Right lobe of liver (tissue), 6 donors: ENCODE measurements around the gene MRPL14. TPM values are rescaled to one million over a fixed set of nuclear protein-coding genes. Genes with fewer than 3 reads are reported as not detected.

ENCODE experiments used
- ATAC-seq, 4 donors: fragments of 200-7000 bp; cut with Tn5 transposase; one replicate each; pipeline ENCODE4 v1.9.1; 2020; ENCODE audit warnings: mild to moderate bottlenecking in 4 of 4, moderate library complexity in 4 of 4
- DNase-seq, 3 donors: peaks; one replicate each; pipeline ENCODE4 v3.0.0-alpha.2; 2020
- H3K27ac ChIP-seq, 3 donors: fragments of 200-600 bp; one replicate each; pipeline ENCODE4 v1.8.0; 2022
- H3K27me3 ChIP-seq, 2 donors: fragments of 200-600 bp; one replicate each; pipeline ENCODE4 v1.8.0; 2022
- H3K36me3 ChIP-seq, 4 donors: fragments of 200-600 bp; sonication (generic) in 1 of 4; one replicate each; pipeline versions ENCODE4 v1.5.1 to v1.8.0; 2017 to 2022; ENCODE audit warnings: control low read depth in 1 of 4
- H3K4me1 ChIP-seq, 4 donors: fragments of 200-600 bp; sonication (generic) in 1 of 4; one replicate each; pipeline versions ENCODE4 v1.5.1 to v1.8.0; 2017 to 2022; ENCODE audit warnings: control low read depth in 1 of 4
- H3K4me3 ChIP-seq, 3 donors: fragments of 200-600 bp; one replicate each; pipeline ENCODE4 v1.8.0; 2022
- H3K9me3 ChIP-seq, 4 donors: fragments of 200-600 bp; sonication (generic) in 1 of 4; one replicate each; pipeline versions ENCODE4 v1.5.1 to v1.8.0; 2017 to 2022; ENCODE audit warnings: control low read depth in 1 of 4
- POLR2A ChIP-seq: fragments of 450-650 bp; IDR thresholded peaks from one replicate; pipeline ENCODE4 v1.6.1; 2017; ENCODE audit warnings: antibody characterized with exemption, mild to moderate bottlenecking
- WGBS: methylation state at CpG from one replicate; pipeline ENCODE4 v1.1.6; 2018; ENCODE audit warnings: low coverage, low lambda C conversion rate; ENCODE audit not compliant: insufficient coverage; ENCODE audit errors: missing lambda C conversion rate; 5-methylcytosine and 5-hydroxymethylcytosine counted together
- intact Hi-C, 2 donors: fragments of 100-400 bp; cut with DNase I; formaldehyde crosslinking; loops; one replicate each; pipeline versions ENCODE4 v1.11.2 to v1.14.1; 2022
- total RNA-seq, 6 experiments: library from RNA; depleted of rRNA in 2 of 6; stranded (reverse); fragments of >200 nt in 2 of 6; fragmentation: NEBNext Ultra II Directional in 3 of 6; extraction: Animal tissue kit (Norgen Biotek cat#: 25700) in 3 of 6; gene quantifications; one replicate each; pipeline versions ENCODE4 v1.1.0 to v1.2.4, GENCODE V29; 2016 to 2023
- TF ChIP-seq, protein P1 (sequence below), 4 donors: fragments of 200-600 bp in 3 of 4; fragments of 450-650 bp in 1 of 4; IDR thresholded peaks; one replicate each; pipeline versions ENCODE4 v1.5.1 to v1.8.0; 2016 to 2022; ENCODE audit warnings: antibody characterized with exemption in 4 of 4, mild to moderate bottlenecking in 2 of 4
- donor health status: DM: no; HTN: yes; CAD: no.
- donor health status: DM: no; HTN: no; CAD: no.
- donor health status: DM: no; HTN: no; CAD: no.
- donor health status: DM: no; HTN: yes; CAD: no.
- donor health status: DM: no; HTN: yes; CAD: no.

MRPL14 gene
- total RNA-seq, 6 experiments from 2014 or later: 26.5 to 70.0 (median 35.4) TPM

DNA sequence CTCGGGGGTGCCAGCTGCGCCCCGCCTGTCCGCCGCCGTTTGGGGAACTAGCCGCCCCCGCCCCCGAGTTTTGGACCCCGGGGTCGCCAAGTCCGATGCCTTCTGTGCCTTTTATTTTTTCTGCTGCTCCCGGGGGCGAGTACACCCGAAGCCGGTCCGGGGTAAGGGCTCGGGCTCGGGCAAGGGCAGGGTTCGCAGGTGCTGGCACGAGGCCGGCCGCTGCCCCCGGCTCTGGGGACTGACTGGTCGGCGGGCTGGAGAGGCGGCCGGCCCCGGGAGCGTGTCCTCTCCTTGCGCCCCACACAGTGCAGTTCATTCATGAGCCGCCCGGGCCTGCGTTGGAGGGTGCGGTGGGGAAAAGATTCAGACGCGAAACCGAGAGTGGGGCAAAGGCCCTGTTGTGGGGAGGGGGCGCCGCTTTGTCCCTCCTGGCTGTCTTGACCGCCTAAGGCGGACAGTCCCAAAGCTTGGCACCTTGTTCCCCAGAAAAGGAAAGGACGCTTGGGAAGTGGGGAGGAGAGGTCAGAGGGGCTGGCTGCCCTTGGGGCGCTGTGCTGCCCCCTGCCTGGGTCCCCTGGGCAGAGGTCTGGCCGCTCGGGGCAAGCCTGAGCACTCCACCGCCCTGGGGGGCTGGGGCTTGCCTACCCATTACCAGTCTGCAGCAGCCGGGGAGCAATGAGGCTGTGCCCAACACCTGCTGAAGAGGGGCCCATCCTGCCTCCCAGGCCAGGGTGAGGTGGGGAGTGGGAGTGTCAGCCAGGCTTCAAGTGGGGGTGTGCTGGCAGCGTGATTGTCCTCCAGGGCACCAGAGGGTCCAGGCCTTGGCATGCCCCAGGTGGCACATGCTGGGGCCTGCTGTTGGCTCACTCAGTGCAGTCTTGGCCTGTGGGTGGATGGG, 1.0 kb upstream of the MRPL14 start:
- TF ChIP-seq POLR2A: no peak
- TF ChIP-seq, protein P1, sequence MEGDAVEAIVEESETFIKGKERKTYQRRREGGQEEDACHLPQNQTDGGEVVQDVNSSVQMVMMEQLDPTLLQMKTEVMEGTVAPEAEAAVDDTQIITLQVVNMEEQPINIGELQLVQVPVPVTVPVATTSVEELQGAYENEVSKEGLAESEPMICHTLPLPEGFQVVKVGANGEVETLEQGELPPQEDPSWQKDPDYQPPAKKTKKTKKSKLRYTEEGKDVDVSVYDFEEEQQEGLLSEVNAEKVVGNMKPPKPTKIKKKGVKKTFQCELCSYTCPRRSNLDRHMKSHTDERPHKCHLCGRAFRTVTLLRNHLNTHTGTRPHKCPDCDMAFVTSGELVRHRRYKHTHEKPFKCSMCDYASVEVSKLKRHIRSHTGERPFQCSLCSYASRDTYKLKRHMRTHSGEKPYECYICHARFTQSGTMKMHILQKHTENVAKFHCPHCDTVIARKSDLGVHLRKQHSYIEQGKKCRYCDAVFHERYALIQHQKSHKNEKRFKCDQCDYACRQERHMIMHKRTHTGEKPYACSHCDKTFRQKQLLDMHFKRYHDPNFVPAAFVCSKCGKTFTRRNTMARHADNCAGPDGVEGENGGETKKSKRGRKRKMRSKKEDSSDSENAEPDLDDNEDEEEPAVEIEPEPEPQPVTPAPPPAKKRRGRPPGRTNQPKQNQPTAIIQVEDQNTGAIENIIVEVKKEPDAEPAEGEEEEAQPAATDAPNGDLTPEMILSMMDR (IDR thresholded peaks at IDR 0.05): peak in 1 of 4 donors; percentile 15

DNA sequence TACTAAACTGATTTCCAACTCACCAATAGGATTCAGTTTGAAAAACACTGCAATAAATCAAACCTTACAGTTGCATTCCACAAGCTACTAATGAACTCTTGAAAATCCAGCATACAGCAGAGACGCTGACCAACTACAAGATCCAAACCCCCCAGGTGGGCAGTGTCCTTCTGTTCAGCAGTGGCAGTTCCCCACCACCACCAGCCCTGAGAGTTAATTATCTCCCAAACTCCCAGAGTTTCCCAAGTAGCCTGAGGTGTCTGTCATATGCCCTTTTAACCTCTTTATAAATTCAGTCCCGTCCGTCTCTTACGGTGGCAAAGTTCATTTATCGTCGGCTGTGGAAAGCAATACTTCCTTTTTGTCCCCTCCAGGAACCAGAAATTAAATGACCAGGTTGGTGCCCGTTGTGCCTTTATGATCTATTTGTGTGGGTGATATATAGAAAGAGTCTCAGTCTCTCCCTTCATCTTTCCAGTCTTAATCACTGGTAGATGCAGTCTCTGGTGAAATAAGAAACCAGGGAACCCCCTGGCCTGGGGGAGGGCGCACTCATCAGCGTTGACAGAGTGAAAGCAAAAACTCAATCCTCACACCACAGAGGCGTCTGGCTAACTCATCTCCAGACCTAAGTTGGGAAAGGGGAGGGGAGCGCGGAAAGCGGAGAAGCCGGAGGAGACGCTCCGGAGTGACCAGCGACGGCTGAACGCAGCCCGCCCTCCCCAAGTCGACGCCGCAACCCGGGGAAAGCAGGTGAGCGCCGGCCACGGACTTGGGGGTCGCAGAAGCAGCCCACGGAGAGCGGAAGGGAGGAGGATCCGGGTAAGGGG, 717 bp downstream of the MRPL14 start:
- Histone ChIP-seq H3K36me3 (no peaks in the 10 kb centered on the region), H3K27ac (peak overlapping the region; percentile 81 to 93 (median 86)), H3K4me1 (peaks cover 0 to 48% (median 22%) of the 10 kb centered on the region in 4 donors), H3K27me3 (no peaks in the 10 kb centered on the region), H3K4me3 (peak overlapping the region; percentile 93 to 97 (median 94)), H3K9me3 (no peaks in the 10 kb centered on the region)
- TF ChIP-seq, protein P1 (IDR thresholded peaks at IDR 0.05): no peak
- TF ChIP-seq POLR2A: peak; percentile 65
- peak; percentile 52 to 70 (median 59) for DNase-seq
- peak; percentile 52 to 61 (median 54) for ATAC-seq
- intact Hi-C loops: no loop called here
- WGBS: under 1% methylated on average over 11 of the region's 31 CpGs

More for the DNA sequence above, 1.0 kb upstream of the MRPL14 start:
- 13% methylated on average over 19 of the region's 49 CpGs for WGBS
- intact Hi-C loops: no loop called here
- Histone ChIP-seq H3K4me3 (peak overlapping the region; percentile 93 to 97 (median 94)), H3K9me3 (no peaks in the 10 kb centered on the region), H3K4me1 (peaks cover 0 to 43% (median 20%) of the 10 kb centered on the region in 4 donors), H3K27ac (peak overlapping the region; percentile 32 to 74 (median 70)), H3K36me3 (no peaks in the 10 kb centered on the region), H3K27me3 (no peaks in the 10 kb centered on the region)
- peak; percentile 24 to 50 (median 40) for ATAC-seq
- DNase-seq: peak in 1 of 3 donors; percentile 59

DNA sequence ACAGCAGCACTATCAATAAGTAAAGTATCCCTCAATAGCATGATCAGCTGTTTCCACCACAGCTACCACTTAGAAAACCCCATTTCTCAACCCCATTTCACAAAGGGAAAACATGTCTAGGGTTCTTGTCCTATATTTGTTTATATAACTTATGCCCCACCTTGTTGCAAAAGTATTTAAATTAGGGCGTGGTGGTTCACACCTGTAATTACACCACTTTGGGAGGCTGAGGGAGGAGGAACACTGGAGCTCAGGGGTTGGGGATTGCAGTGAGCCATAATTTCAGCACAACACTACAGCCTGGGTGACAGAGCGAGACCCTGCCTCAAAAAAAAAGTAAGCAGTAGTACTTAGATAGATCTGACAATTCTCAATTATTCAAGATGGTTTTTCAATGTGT, 3.7 kb downstream of the MRPL14 start:
- no peak overlapping the region for H3K27ac ChIP-seq
- H3K4me1 ChIP-seq: peaks cover 0 to 62% (median 30%) of the 10 kb centered on the region in 4 donors
- no peaks in the 10 kb centered on the region for H3K27me3 ChIP-seq
- H3K4me3 ChIP-seq: no peak overlapping the region
- TF ChIP-seq, protein P1 (IDR thresholded peaks at IDR 0.05): no peak
- TF ChIP-seq POLR2A: no peak
- no peaks in the 10 kb centered on the region for H3K36me3 ChIP-seq
- ATAC-seq (no peak), DNase-seq (no peak)
- intact Hi-C loops: no loop called here
- H3K9me3 ChIP-seq: no peaks in the 10 kb centered on the region
- WGBS: 86% methylated on average over 2 of the region's 2 CpGs

DNA sequence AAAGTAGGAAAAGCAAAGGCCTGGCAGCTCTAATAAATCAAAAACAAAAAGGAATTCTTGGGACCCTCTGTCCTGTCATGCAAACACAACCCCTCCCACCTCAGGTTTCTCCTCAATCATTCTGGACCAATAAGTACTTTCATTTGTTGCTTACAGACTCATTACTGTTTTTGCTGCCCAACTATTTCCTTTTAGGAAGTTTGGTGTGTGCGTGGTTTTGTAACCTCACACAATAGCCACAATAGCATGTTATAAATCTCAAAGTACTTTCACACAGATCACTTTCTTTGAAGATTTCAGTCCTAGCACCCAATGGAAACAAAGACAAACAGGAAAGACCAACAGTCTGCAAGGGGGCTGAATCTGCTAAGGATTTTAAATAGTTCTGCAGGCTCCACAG, 4.5 kb downstream of the MRPL14 start:
- Histone ChIP-seq H3K36me3 (no peaks in the 10 kb centered on the region), H3K9me3 (no peaks in the 10 kb centered on the region), H3K27me3 (no peaks in the 10 kb centered on the region), H3K27ac (no peak overlapping the region), H3K4me3 (no peak overlapping the region), H3K4me1 (peaks cover 0 to 65% (median 31%) of the 10 kb centered on the region in 4 donors)
- ATAC-seq (no peak), DNase-seq (no peak)
- WGBS: 45% methylated on average over 1 of the region's 1 CpG
- intact Hi-C loops: no loop called here
- no peak for TF ChIP-seq POLR2A
- TF ChIP-seq, protein P1 (IDR thresholded peaks at IDR 0.05): no peak
